Ovary (tissue), 9 donors: Measurements from ENCODE around the gene RNF224. TPM values are rescaled to one million over a fixed set of nuclear protein-coding genes. Genes with fewer than 3 reads are reported as not detected.

Experiments used
- DNase-seq, 5 donors: peaks; one replicate each; pipeline ENCODE4 v3.0.0-alpha.2; 2019 to 2020
- H3K27ac ChIP-seq, 2 donors: fragments of 200-600 bp; one replicate each; pipeline versions ENCODE4 v1.5.1 to v1.8.0; 2019 to 2022
- H3K27me3 ChIP-seq: fragments of 200-600 bp; one replicate; pipeline ENCODE4 v1.8.0; 2022
- H3K36me3 ChIP-seq: fragments of 200-600 bp; sonication (generic); one replicate; pipeline ENCODE4 v1.5.1; 2019
- H3K4me1 ChIP-seq: one replicate; pipeline ENCODE4 v1.8.1; 2013; ENCODE audit warnings: mild to moderate bottlenecking, moderate library complexity; ENCODE audit not compliant: insufficient read depth
- H3K4me3 ChIP-seq: fragments of 200-600 bp; sonication (generic); one replicate; pipeline ENCODE4 v1.5.1; 2017
- H3K9me3 ChIP-seq, 2 donors: fragments of 200-600 bp in 1 of 2; sonication (generic) in 1 of 2; one replicate each; pipeline versions ENCODE4 v1.5.1 to v1.8.1; 2013 to 2019; ENCODE audit warnings: mild to moderate bottlenecking in 1 of 2, moderate library complexity in 1 of 2
- CTCF ChIP-seq, 3 donors: fragments of 450-650 bp in 2 of 3; fragments of 200-600 bp in 1 of 3; IDR thresholded peaks; one replicate each; pipeline versions ENCODE4 v1.5.1 to v1.8.0; 2016 to 2022; ENCODE audit warnings: antibody characterized with exemption in 3 of 3, mild to moderate bottlenecking in 1 of 3
- EP300 ChIP-seq: sonication (generic); formaldehyde crosslinking; IDR thresholded peaks from one replicate; pipeline ENCODE4 v1.6.1; 2017; ENCODE audit warnings: antibody characterized with exemption
- POLR2A ChIP-seq: fragments of 450-650 bp; IDR thresholded peaks from one replicate; pipeline ENCODE4 v1.6.1; 2017; ENCODE audit warnings: antibody characterized with exemption, mild to moderate bottlenecking, moderate library complexity
- WGBS, 3 donors: extraction: QIAGEN DNeasy Blood & Tissue Kit in 1 of 3; methylation state at CpG; one replicate each; pipeline versions ENCODE4 v1.1.5 to v1.1.7; 2013 to 2017; 5-methylcytosine and 5-hydroxymethylcytosine counted together
- intact Hi-C, 4 donors: fragments of 100-400 bp; cut with DNase I; formaldehyde crosslinking; loops; one replicate each; pipeline versions ENCODE4 v1.11.0 to v1.15.1; 2022 to 2023
- polyA plus RNA-seq, 2 donors: library from polyadenylated mRNA; stranded (reverse); fragments of 200-250 nt in 1 of 2; fragments of 350-450 nt in 1 of 2; fragmentation: Illumina TruSeq in 1 of 2; extraction: RNeasy Lipid Tissue Mini Kit (QIAGEN cat#74804) in 1 of 2; gene quantifications; one replicate each; pipeline ENCODE4 v1.2.3, GENCODE V29; 2013 to 2014
- total RNA-seq, 7 donors: library from RNA; depleted of rRNA in 2 of 7; stranded (reverse); fragments of >200 nt in 2 of 7; fragmentation: NEBNext Ultra II Directional in 3 of 7; extraction: Animal tissue kit (Norgen Biotek cat#: 25700) in 3 of 7; gene quantifications; one replicate each; pipeline versions ENCODE4 v1.1.0 to v1.2.4, GENCODE V29; 2016 to 2023
- donor health status: DM: no; HTN: no; CAD: no; lungs with moderate emphysema.
- donor health status: DM: no; HTN: no; CAD: no.
- donor health status: Bipolar disorder and iron deficiency.
- donor health status: DM: yes; HTN: yes; CAD: no.
- donor health status: DM: no; HTN: no; CAD: no.
- donor health status: DM: yes; HTN: yes; CAD: no.

RNF224 gene
- total and polyA plus RNA-seq, 9 donors, result 0.92 TPM; not detected in 8

GRCh38 chr9:137230705-137231371 lies 3.5 kb downstream of the RNF224 start, which contains the start of gene SLC34A3:
Gene SLC34A3, plus strand, starts transcription at chr9:137230901. Its CDS starts 802 bp downstream, at chr9:137231703.
- no peaks in the 10 kb centered on the region for H3K36me3 ChIP-seq
- peaks cover 12% of the 10 kb centered on the region for H3K27me3 ChIP-seq
- peaks cover 1% of the 10 kb centered on the region for H3K4me1 ChIP-seq
- no peaks in the 10 kb centered on the region for H3K9me3 ChIP-seq
- H3K27ac ChIP-seq, result no peak within 1 kb of the TSS
- 55 to 64% (median 57%) methylated on average over 13 to 14 of the region's 14 CpGs for WGBS, 3 donors
- no peak within 1 kb of the TSS for H3K4me3 ChIP-seq
- no peak for TF ChIP-seq EP300
- no peak for TF ChIP-seq CTCF (IDR thresholded peaks at IDR 0.05)
- TF ChIP-seq POLR2A, result no peak
- intact Hi-C loops, result loop anchor here in 1 of 4 donors (10.0 kb wide), 1 partner anchor 116 kb away; the partner anchor contains the start of gene DPP7
- no peak for DNase-seq

- WGBS, 3 donors, result 72 to 81% (median 72%) methylated on average over 22 to 23 of the region's 23 CpGs
- Histone ChIP-seq H3K27ac (no peak overlapping the region), H3K4me1 (peaks cover 7% of the 10 kb centered on the region), H3K27me3 (peaks cover 12% of the 10 kb centered on the region), H3K36me3 (no peaks in the 10 kb centered on the region), H3K4me3 (no peak overlapping the region), H3K9me3 (no peaks in the 10 kb centered on the region)
- TF ChIP-seq POLR2A (no peak), CTCF (IDR thresholded peaks at IDR 0.05) (no peak), EP300 (no peak)
- intact Hi-C loops, result loop anchor here in 1 of 4 donors (10.0 kb wide), 1 partner anchor 117 kb away; the partner anchor contains the start of gene DPP7
- DNase-seq, result no peak
Observed at GRCh38 chr9:137231372-137232039, 4.2 kb downstream of the RNF224 start.

GRCh38 chr9:137232101-137232500 lies 4.8 kb downstream of the RNF224 start:
- H3K36me3 ChIP-seq, result no peaks in the 10 kb centered on the region
- WGBS, 3 donors, result 62 to 71% (median 64%) methylated on average over 10 of the region's 10 CpGs
- no peak for DNase-seq
- no peak overlapping the region for H3K27ac ChIP-seq
- TF ChIP-seq EP300 (no peak), POLR2A (no peak), CTCF (IDR thresholded peaks at IDR 0.05) (no peak)
- H3K4me3 ChIP-seq, result no peak overlapping the region
- no peaks in the 10 kb centered on the region for H3K9me3 ChIP-seq
- intact Hi-C loops, result loop anchor here in 1 of 4 donors (10.0 kb wide), 1 partner anchor 117 kb away; the partner anchor contains the start of gene DPP7
- H3K4me1 ChIP-seq, result peaks cover 11% of the 10 kb centered on the region
- peaks cover 12% of the 10 kb centered on the region for H3K27me3 ChIP-seq

GRCh38 chr9:137232510-137232909 lies 5.2 kb downstream of the RNF224 start:
- WGBS, 3 donors, result 57 to 67% (median 66%) methylated on average over 23 to 24 of the region's 24 CpGs
- H3K4me3 ChIP-seq, result no peak overlapping the region
- peaks cover 11% of the 10 kb centered on the region for H3K4me1 ChIP-seq
- no peaks in the 10 kb centered on the region for H3K36me3 ChIP-seq
- no peaks in the 10 kb centered on the region for H3K9me3 ChIP-seq
- intact Hi-C loops, result loop anchor here in 1 of 4 donors (10.0 kb wide), 1 partner anchor 118 kb away; the partner anchor contains the start of gene DPP7
- DNase-seq, result no peak
- TF ChIP-seq EP300 (no peak), CTCF (IDR thresholded peaks at IDR 0.05) (no peak), POLR2A (no peak)
- no peak overlapping the region for H3K27ac ChIP-seq
- H3K27me3 ChIP-seq, result peaks cover 12% of the 10 kb centered on the region
